HL-60/S4 treated with phorbol 12-myristate 13-acetate at 8.2 ng/mL for 4 days and 3 days (cell line): Measurements from ENCODE around the gene MKKS.
"Not testable (repeated sequence)": the region's sequence is repeated elsewhere in the genome, so short reads cannot be mapped to it uniquely, and the experiment has no call there.

ENCODE experiments used
- in situ Hi-C: fragments of 300-500 bp; cut with MboI; formaldehyde crosslinking; loops from 2 replicates; pipeline ENCODE4 v1.15.0; 2022; ENCODE audit warnings: low sequenced_read_pairs

Gene MKKS

GRCh38 chr20:10419550-10420133 lies 14.4 kb downstream of the MKKS start:
- in situ Hi-C loops: no loop called here

GRCh38 chr20:10417218-10417617 lies 16.8 kb downstream of the MKKS start:
- in situ Hi-C loops: not testable (repeated sequence)

GRCh38 chr20:10415013-10415650 lies 18.9 kb downstream of the MKKS start:
- in situ Hi-C loops: no loop called here

- in situ Hi-C loops: no loop called here
Measured at GRCh38 chr20:10412591-10413408, 21.2 kb downstream of the MKKS start.

- in situ Hi-C loops: no loop called here
Measured at GRCh38 chr20:10411673-10412072, 22.3 kb downstream of the MKKS start.

GRCh38 chr20:10408108-10408813 lies 25.8 kb downstream of the MKKS start:
- in situ Hi-C loops: no loop called here

- in situ Hi-C loops: no loop called here
Measured at GRCh38 chr20:10404959-10405530, 29.0 kb downstream of the MKKS start.

GRCh38 chr20:10404023-10404628 lies 29.9 kb downstream of the MKKS start:
- in situ Hi-C loops: no loop called here

GRCh38 chr20:10402938-10403608 lies 30.9 kb downstream of the MKKS start:
- in situ Hi-C loops: no loop called here

GRCh38 chr20:10398834-10399369 lies 35.1 kb downstream of the MKKS start:
- in situ Hi-C loops: no loop called here

- in situ Hi-C loops: not testable (repeated sequence)
Measured at GRCh38 chr20:10394752-10395151, 39.3 kb downstream of the MKKS start.

- in situ Hi-C loops: no loop called here
Measured at GRCh38 chr20:10390709-10391108, 43.3 kb downstream of the MKKS start.

- in situ Hi-C loops: no loop called here
Measured at GRCh38 chr20:10388597-10388996, 45.4 kb downstream of the MKKS start.

GRCh38 chr20:10387686-10388085 lies 46.3 kb downstream of the MKKS start:
- in situ Hi-C loops: no loop called here

GRCh38 chr20:10385850-10386544 lies 48.0 kb downstream of the MKKS start:
- in situ Hi-C loops: no loop called here

GRCh38 chr20:10381477-10381876 lies 52.5 kb downstream of the MKKS start:
- in situ Hi-C loops: no loop called here

- in situ Hi-C loops: no loop called here
Measured at GRCh38 chr20:10379761-10380160, 54.3 kb downstream of the MKKS start.

GRCh38 chr20:10376270-10377075 lies 57.5 kb downstream of the MKKS start:
- in situ Hi-C loops: no loop called here
